IMR-90 (cell line): ENCODE results near the gene CR1L. TPM values are rescaled to one million over a fixed set of nuclear protein-coding genes. Genes with fewer than 3 reads are reported as not detected.

Experiments
- ATAC-seq: fragments of 200-7000 bp; cut with Tn5 transposase; 2 replicates; pipeline ENCODE4 v1.9.1; 2020; ENCODE audit warnings: low read depth, mild to moderate bottlenecking, moderate library complexity
- BruUV-seq: library from RNA; stranded (reverse); fragments of 400-500 nt; replicated peaks from 2 replicates; lab custom pipeline; 2021; lab: Mats Ljungman, UMichigan
- CTCF ChIA-PET: fragments of 300-600 bp; formaldehyde crosslinking; extraction: SDS; loops from one replicate; lab custom pipeline; 2021; ENCODE audit warnings: antibody characterized with exemption; lab: Yijun Ruan, JAX
- POLR2A ChIA-PET: fragments of 300-600 bp; sonication (Branson Sonifier 250); formaldehyde crosslinking; loops from one replicate; lab custom pipeline; 2022; ENCODE audit warnings: antibody characterized with exemption; ENCODE audit not compliant: unreplicated experiment; lab: Charles Lee
- DNase-seq: peaks from one replicate; pipeline ENCODE4 v3.0.0; 2013
- H2AFZ ChIP-seq: replicated peaks from 2 replicates; pipeline ENCODE3; 2013; ENCODE audit warnings: low read length, mild to moderate bottlenecking; ENCODE audit not compliant: poor library complexity
- H2AK5ac ChIP-seq: 2 replicates; pipeline ENCODE4 v1.6.1; 2013; ENCODE audit warnings: low read depth, low read length, inconsistent platforms
- H2AK9ac ChIP-seq: replicated peaks from 2 replicates; pipeline ENCODE3; 2013; ENCODE audit warnings: mild to moderate bottlenecking, low read depth, low read length, moderate library complexity; ENCODE audit not compliant: poor library complexity
- H2BK120ac ChIP-seq: 2 replicates; pipeline ENCODE4 v1.6.1; 2013; ENCODE audit warnings: low read depth, low read length, inconsistent platforms
- H2BK15ac ChIP-seq: 3 replicates; pipeline ENCODE4 v1.6.1; 2013; ENCODE audit warnings: low read depth, low read length, inconsistent platforms
- H2BK20ac ChIP-seq: 2 replicates; pipeline ENCODE4 v1.6.1; 2013; ENCODE audit warnings: low read depth, mild to moderate bottlenecking, inconsistent platforms, low read length, moderate library complexity
- H2BK5ac ChIP-seq: 2 replicates; pipeline ENCODE4 v1.6.1; 2013; ENCODE audit warnings: mild to moderate bottlenecking, low read depth, low read length, inconsistent platforms; ENCODE audit not compliant: poor library complexity, severe bottlenecking
- H3K14ac ChIP-seq: replicated peaks from 2 replicates; pipeline ENCODE4 v1.6.1; 2013; ENCODE audit warnings: low read depth, low read length, inconsistent platforms
- H3K18ac ChIP-seq: 2 replicates; pipeline ENCODE4 v1.6.1; 2013; ENCODE audit warnings: low read depth, low read length, control low read depth
- H3K23ac ChIP-seq: 2 replicates; pipeline ENCODE4 v1.6.1; 2013; ENCODE audit warnings: low read depth, low read length, inconsistent platforms
- H3K27ac ChIP-seq: 2 replicates; pipeline ENCODE4 v1.5.1; 2013; ENCODE audit warnings: mild to moderate bottlenecking, control low read depth, low read length; ENCODE audit not compliant: insufficient read depth
- H3K27me3 ChIP-seq: 2 replicates; pipeline ENCODE4 v1.6.1; 2013; ENCODE audit warnings: low read length; ENCODE audit not compliant: control insufficient read depth, insufficient read depth
- H3K36me3 ChIP-seq: 2 replicates; pipeline ENCODE4 v1.6.1; 2013; ENCODE audit warnings: low read length, mixed read lengths; ENCODE audit not compliant: control insufficient read depth, insufficient read depth
- H3K4ac ChIP-seq: 2 replicates; pipeline ENCODE4 v1.6.1; 2013; ENCODE audit warnings: low read depth, low read length, inconsistent platforms
- H3K4me1 ChIP-seq: 2 replicates; pipeline ENCODE4 v1.6.1; 2013; ENCODE audit warnings: low read length, mixed read lengths; ENCODE audit not compliant: control insufficient read depth, insufficient read depth
- H3K4me2 ChIP-seq: 2 replicates; pipeline ENCODE4 v1.6.1; 2013; ENCODE audit warnings: low read depth, mild to moderate bottlenecking, control low read depth, low read length, moderate library complexity
- H3K4me3 ChIP-seq: 2 replicates; pipeline ENCODE4 v1.5.1; 2013; ENCODE audit warnings: low read depth, mild to moderate bottlenecking, control low read depth, low read length, moderate library complexity; ENCODE audit not compliant: insufficient read depth
- H3K56ac ChIP-seq: 2 replicates; pipeline ENCODE4 v1.6.1; 2013; ENCODE audit warnings: low read length, inconsistent platforms; ENCODE audit not compliant: insufficient read depth; ENCODE audit errors: extremely low read depth
- H3K79me1 ChIP-seq, 2 experiments: 2 replicates each; pipeline ENCODE4 v1.6.1; 2013; ENCODE audit warnings: low read length in 2 of 2, inconsistent platforms in 1 of 2, low read depth in 1 of 2
- H3K9ac ChIP-seq: 2 replicates; pipeline ENCODE4 v1.6.1; 2013; ENCODE audit warnings: low read depth, low read length, control low read depth
- H3K9me1 ChIP-seq: 2 replicates; pipeline ENCODE4 v1.6.1; 2013; ENCODE audit warnings: low read length, inconsistent platforms; ENCODE audit not compliant: insufficient read depth
- H3K9me3 ChIP-seq: 2 replicates; pipeline ENCODE4 v1.6.1; 2013; ENCODE audit warnings: low read length; ENCODE audit not compliant: control insufficient read depth, insufficient read depth
- H4K20me1 ChIP-seq: 2 replicates; pipeline ENCODE4 v1.6.1; 2013; ENCODE audit warnings: low read length, inconsistent platforms; ENCODE audit not compliant: insufficient read depth
- H4K5ac ChIP-seq: 2 replicates; pipeline ENCODE4 v1.6.1; 2013; ENCODE audit warnings: mild to moderate bottlenecking, low read depth, low read length, control low read depth
- H4K8ac ChIP-seq, 2 experiments: 2 replicates each; pipeline ENCODE4 v1.6.1; 2013; ENCODE audit warnings: low read depth in 2 of 2, low read length in 2 of 2, control low read depth in 1 of 2, inconsistent platforms in 1 of 2
- H4K91ac ChIP-seq: 2 replicates; pipeline ENCODE4 v1.6.1; 2013; ENCODE audit warnings: low read depth, low read length, inconsistent platforms; ENCODE audit not compliant: insufficient read depth
- BHLHE40 ChIP-seq: fragments of 150-350 bp; IDR thresholded peaks from 2 replicates; pipeline ENCODE4 v1.6.1; 2016; ENCODE audit warnings: mild to moderate bottlenecking, low read depth, low read length
- CEBPB ChIP-seq: IDR thresholded peaks from 2 replicates; pipeline ENCODE4 v1.6.1; 2012; ENCODE audit warnings: low read depth, low read length, improper control_type of control experiment
- CHD1 ChIP-seq: IDR thresholded peaks from 2 replicates; pipeline ENCODE4 v1.6.1; 2012; ENCODE audit warnings: low read depth, low read length, improper control_type of control experiment
- MAFK ChIP-seq: IDR thresholded peaks from 2 replicates; pipeline ENCODE4 v1.6.1; 2012; ENCODE audit warnings: low read depth, low read length, improper control_type of control experiment
- MXI1 ChIP-seq: IDR thresholded peaks from 2 replicates; pipeline ENCODE4 v1.6.1; 2012; ENCODE audit warnings: low read depth, mild to moderate bottlenecking, low read length, moderate library complexity, borderline replicate concordance
- POLR2A ChIP-seq: IDR thresholded peaks from 2 replicates; pipeline ENCODE4 v1.6.1; 2012; ENCODE audit warnings: mild to moderate bottlenecking, low read depth, low read length
- RAD21 ChIP-seq: IDR thresholded peaks from 2 replicates; pipeline ENCODE4 v1.6.1; 2012; ENCODE audit warnings: low read length, improper control_type of control experiment
- WGBS, 2 experiments: methylation state at CpG; one replicate each; pipeline versions ENCODE4 v1.1.5 to v1.1.7; 2013; ENCODE audit warnings: missing lambda C conversion rate in 2 of 2; ENCODE audit not compliant: insufficient read length in 1 of 2; ENCODE audit errors: extremely low coverage in 2 of 2; 5-methylcytosine and 5-hydroxymethylcytosine counted together
- dilution Hi-C: fragments of 300-500 bp; cut with HindIII; formaldehyde crosslinking; loops from one replicate; pipeline ENCODE4 v1.14.3; 2018; ENCODE audit warnings: low sequenced_read_pairs; ENCODE audit not compliant: unreplicated experiment
- in situ Hi-C: fragments of 300-500 bp; cut with MboI; formaldehyde crosslinking; loops from 3 replicates; pipeline ENCODE4 v1.14.3; 2019; ENCODE audit warnings: low sequenced_read_pairs, inconsistent platforms, mixed read lengths
- intact Hi-C: fragments of 100-400 bp; cut with micrococcal nuclease; formaldehyde crosslinking; loops from 2 replicates; pipeline ENCODE4 v1.10.0; 2022
- polyA plus RNA-seq, 3 experiments: library from polyadenylated mRNA; depleted of rRNA; stranded (reverse); fragments of >200 nt; gene quantifications; 2 replicates each; pipeline ENCODE4 v1.2.3, GENCODE V29; 2012; ENCODE audit warnings: low replicate concordance in 1 of 3
- total RNA-seq: library from RNA; depleted of rRNA; stranded (reverse); fragments of >200 nt; gene quantifications from 2 replicates; pipeline ENCODE4 v1.2.3, GENCODE V29; 2012
- TF ChIP-seq, protein P1 (sequence below): fragments of 150-350 bp; IDR thresholded peaks from 2 replicates; pipeline ENCODE4 v1.6.1; 2017; ENCODE audit warnings: mild to moderate bottlenecking, antibody characterized with exemption, low read length, low read depth
- TF ChIP-seq, protein P2 (sequence below): fragments of 150-350 bp; IDR thresholded peaks from 2 replicates; pipeline ENCODE4 v1.6.1; 2016; ENCODE audit warnings: low read depth, mild to moderate bottlenecking, low read length, moderate library complexity, borderline replicate concordance

The CR1L gene
- total and polyA plus RNA-seq, 2 of the 4 experiments (the other 2 are of a cell fraction): not detected

DNA sequence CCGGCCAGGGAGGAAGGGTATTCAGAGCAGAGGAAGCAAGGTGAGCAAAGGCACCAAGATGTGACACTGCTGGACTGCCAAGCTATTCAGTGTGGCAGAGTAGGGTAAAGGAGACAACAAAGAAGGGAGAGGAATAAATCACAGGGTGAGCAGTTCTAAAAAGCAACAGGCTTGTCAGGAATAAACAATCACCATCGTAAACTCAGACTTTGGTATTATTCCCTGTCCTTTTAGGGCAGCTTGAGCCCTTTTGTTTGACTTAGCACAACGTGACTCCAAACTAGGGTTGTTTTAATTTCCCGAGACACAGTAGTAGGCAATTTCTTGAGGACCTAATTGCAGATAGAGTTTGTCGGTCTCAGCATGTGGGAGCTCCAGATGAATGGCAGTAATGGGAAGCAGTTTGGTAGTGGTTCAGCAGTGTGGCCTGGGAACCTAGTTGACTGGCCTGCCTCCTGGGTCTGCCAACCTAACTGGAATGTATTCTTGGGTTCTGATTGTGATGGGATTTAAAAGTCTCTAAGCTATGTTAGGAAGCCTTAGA lies 4.3 kb downstream of the CR1L start:
- Histone ChIP-seq H2BK20ac (no peak overlapping the region), H3K9ac (no peak overlapping the region), H2BK15ac (no peak overlapping the region), H3K14ac (no peak overlapping the region), H3K4ac (no peak overlapping the region), H3K9me3 (no peaks in the 10 kb centered on the region), H3K79me1 (no peaks in the 10 kb centered on the region), H3K27ac (no peak overlapping the region), H2AK5ac (no peak overlapping the region), H3K4me3 (no peak overlapping the region), H2AFZ (no peak overlapping the region), H4K8ac (no peak overlapping the region), H3K56ac (no peak overlapping the region), H4K5ac (no peak overlapping the region), H3K4me2 (no peak overlapping the region), H4K20me1 (no peaks in the 10 kb centered on the region), H2AK9ac (no peak overlapping the region), H3K18ac (no peak overlapping the region), H2BK120ac (no peak overlapping the region), H3K9me1 (no peaks in the 10 kb centered on the region), H3K36me3 (no peaks in the 10 kb centered on the region), H3K27me3 (peaks cover 20% of the 10 kb centered on the region), H3K4me1 (no peaks in the 10 kb centered on the region), H3K23ac (no peak overlapping the region), H4K91ac (no peak overlapping the region), H2BK5ac (no peak overlapping the region)
- TF ChIP-seq POLR2A (no peak), MAFK (no peak), RAD21 (no peak), BHLHE40 (no peak), CEBPB (no peak), MXI1 (no peak), CHD1 (no peak)
- TF ChIP-seq, protein P1, sequence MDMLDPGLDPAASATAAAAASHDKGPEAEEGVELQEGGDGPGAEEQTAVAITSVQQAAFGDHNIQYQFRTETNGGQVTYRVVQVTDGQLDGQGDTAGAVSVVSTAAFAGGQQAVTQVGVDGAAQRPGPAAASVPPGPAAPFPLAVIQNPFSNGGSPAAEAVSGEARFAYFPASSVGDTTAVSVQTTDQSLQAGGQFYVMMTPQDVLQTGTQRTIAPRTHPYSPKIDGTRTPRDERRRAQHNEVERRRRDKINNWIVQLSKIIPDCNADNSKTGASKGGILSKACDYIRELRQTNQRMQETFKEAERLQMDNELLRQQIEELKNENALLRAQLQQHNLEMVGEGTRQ: no peak
- TF ChIP-seq, protein P2, sequence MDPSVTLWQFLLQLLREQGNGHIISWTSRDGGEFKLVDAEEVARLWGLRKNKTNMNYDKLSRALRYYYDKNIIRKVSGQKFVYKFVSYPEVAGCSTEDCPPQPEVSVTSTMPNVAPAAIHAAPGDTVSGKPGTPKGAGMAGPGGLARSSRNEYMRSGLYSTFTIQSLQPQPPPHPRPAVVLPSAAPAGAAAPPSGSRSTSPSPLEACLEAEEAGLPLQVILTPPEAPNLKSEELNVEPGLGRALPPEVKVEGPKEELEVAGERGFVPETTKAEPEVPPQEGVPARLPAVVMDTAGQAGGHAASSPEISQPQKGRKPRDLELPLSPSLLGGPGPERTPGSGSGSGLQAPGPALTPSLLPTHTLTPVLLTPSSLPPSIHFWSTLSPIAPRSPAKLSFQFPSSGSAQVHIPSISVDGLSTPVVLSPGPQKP: no peak
- DNase-seq (no peak), ATAC-seq (no peak)
- BruUV-seq: no TSS peak
- intact Hi-C loops: no loop called here
- dilution Hi-C loops: no loop called here
- in situ Hi-C loops: no loop called here
- POLR2A ChIA-PET: no interaction called here
- CTCF ChIA-PET: no interaction called here
- 25% methylated on average over 1 of the region's 5 CpGs; no CpG with 5 or more reads in 1 of the 2 experiments for WGBS, 2 experiments
